ENCODE data around the gene NDRG3.

GRCh38 chr20:36712775-36713174, 33.1 kb downstream of the NDRG3 start:
- TF ChIP-seq CTCF (IDR thresholded peaks at IDR 0.05) (no peak), POLR2A (IDR thresholded peaks at IDR 0.05) (no peak)
